ENCODE results near the gene C1orf174. TPM values are rescaled to one million over a fixed set of nuclear protein-coding genes. Genes with fewer than 3 reads are reported as not detected.

The C1orf174 gene
- total RNA-seq, 1 experiment from 2014 or later, result 21.1 TPM

DNA sequence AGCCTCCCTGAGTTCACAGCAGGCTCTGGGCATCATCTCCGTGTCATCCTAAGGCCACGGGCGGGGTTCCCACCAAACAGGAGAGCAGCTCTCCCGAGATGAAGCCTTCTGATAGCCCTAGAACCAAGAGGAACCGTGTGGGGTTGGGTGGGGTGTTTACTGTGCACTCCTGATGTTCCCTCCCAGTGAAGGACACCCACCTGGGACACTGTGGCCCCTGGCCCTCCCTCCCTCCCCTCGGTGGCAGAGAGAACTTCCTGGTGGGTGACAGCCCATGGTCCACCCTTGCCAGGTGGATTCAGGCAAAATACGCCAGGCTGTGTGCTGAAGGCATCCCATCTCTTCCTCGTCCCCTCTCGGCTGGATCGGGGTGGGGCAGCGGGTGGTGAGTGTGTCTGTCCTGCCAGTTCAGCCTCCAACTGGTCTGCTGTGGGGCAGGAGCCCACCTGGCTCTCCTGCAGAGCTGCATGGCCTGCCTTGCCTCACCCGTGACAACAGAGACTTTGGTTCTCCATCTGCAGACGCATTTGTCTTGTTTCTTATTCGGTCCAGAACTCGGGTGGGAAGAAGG is 15.6 kb upstream of the C1orf174 start:
- Histone ChIP-seq H2BK20ac (ENCODE audit: low read depth, low read length, poor library complexity, severe bottlenecking) (no peak overlapping the region), H4K8ac (replicated peaks; ENCODE audit: insufficient read length, low read depth, low read length) (no peak overlapping the region), H3K4me1 (ENCODE audit: insufficient read depth, low read length) (no peaks in the 10 kb centered on the region; the same call in 1 of the 2 replicates), H3K9me3 (ENCODE audit: control insufficient read depth, low read depth, low read length) (no peaks in the 10 kb centered on the region), H4K20me1 (ENCODE audit: control insufficient read depth, insufficient read depth, insufficient read length) (no peaks in the 10 kb centered on the region), H3K27me3 (ENCODE audit: insufficient read depth, low read length) (no peaks in the 10 kb centered on the region), H3K9ac (ENCODE audit: extremely low read depth, insufficient read length, low read length) (no peak overlapping the region), H3K18ac (ENCODE audit: insufficient read length, low read depth, low read length) (no peak overlapping the region), H3K79me2 (ENCODE audit: insufficient read depth, low read length) (no peaks in the 10 kb centered on the region), H2BK15ac (ENCODE audit: low read depth, low read length) (no peak overlapping the region), H2BK12ac (ENCODE audit: insufficient read length, low read depth, low read length) (no peak overlapping the region), H2AK5ac (ENCODE audit: insufficient read length, low read length) (no peak overlapping the region), H3T11ph (ENCODE audit: low read length) (no peak overlapping the region), H4K5ac (ENCODE audit: insufficient read length, low read depth, low read length) (no peak overlapping the region), H2AFZ (ENCODE audit: low read length) (no peak overlapping the region), H3K23ac (ENCODE audit: insufficient read length, low read depth, low read length) (no peak overlapping the region), H4K91ac (ENCODE audit: insufficient read length, low read depth, low read length) (no peak overlapping the region), H3K4me2 (ENCODE audit: insufficient read depth, insufficient read length, low read length) (no peak overlapping the region), H2BK5ac (ENCODE audit: insufficient read length, low read length) (no peak overlapping the region), H3K23me2 (ENCODE audit: insufficient read length, low read depth, low read length, poor library complexity, severe bottlenecking) (no peaks in the 10 kb centered on the region), H2BK120ac (ENCODE audit: low read depth, low read length, poor library complexity, severe bottlenecking) (no peak overlapping the region), H3K4ac (ENCODE audit: low read depth, low read length) (no peak overlapping the region), H3K79me1 (ENCODE audit: insufficient read depth, low read depth, low read length, poor library complexity, severe bottlenecking) (no peaks in the 10 kb centered on the region), H3K27ac (ENCODE audit: insufficient read length, low read depth, low read length) (no peak overlapping the region), H3K14ac (ENCODE audit: insufficient read depth, low read length) (no peak overlapping the region; the same call in 1 of the 2 replicates), H3K56ac (ENCODE audit: insufficient read length, low read depth, low read length) (no peak overlapping the region)
- peaks cover 0 to 2% (median 0%) of the 10 kb centered on the region in 3 experiments; a peak in 1 of 7 replicates for H3K36me3 Mint-ChIP-seq (ENCODE audit: insufficient read depth in 1 of 3, low read depth in 3 of 3)
- peaks cover 9 to 12% of the 10 kb centered on the region in 2 experiments for H3K4me1 Mint-ChIP-seq
- WGBS (ENCODE audit: extremely low coverage, insufficient read length, low lambda C conversion rate), result no CpG with 5 or more reads among the region's 15 CpGs
- H3K9me3 Mint-ChIP-seq, result peaks cover 2 to 3% of the 10 kb centered on the region in 2 experiments; a peak in 3 of 5 replicates
- H3K27me3 Mint-ChIP-seq (ENCODE audit: low read depth), result peaks cover 4% of the 10 kb centered on the region
- TF ChIP-seq, protein P1, sequence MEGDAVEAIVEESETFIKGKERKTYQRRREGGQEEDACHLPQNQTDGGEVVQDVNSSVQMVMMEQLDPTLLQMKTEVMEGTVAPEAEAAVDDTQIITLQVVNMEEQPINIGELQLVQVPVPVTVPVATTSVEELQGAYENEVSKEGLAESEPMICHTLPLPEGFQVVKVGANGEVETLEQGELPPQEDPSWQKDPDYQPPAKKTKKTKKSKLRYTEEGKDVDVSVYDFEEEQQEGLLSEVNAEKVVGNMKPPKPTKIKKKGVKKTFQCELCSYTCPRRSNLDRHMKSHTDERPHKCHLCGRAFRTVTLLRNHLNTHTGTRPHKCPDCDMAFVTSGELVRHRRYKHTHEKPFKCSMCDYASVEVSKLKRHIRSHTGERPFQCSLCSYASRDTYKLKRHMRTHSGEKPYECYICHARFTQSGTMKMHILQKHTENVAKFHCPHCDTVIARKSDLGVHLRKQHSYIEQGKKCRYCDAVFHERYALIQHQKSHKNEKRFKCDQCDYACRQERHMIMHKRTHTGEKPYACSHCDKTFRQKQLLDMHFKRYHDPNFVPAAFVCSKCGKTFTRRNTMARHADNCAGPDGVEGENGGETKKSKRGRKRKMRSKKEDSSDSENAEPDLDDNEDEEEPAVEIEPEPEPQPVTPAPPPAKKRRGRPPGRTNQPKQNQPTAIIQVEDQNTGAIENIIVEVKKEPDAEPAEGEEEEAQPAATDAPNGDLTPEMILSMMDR (conservative IDR thresholded peaks at IDR 0.05), result no peak
- no peak overlapping the region for H3K27ac Mint-ChIP-seq
- no peak overlapping the region for H3K4me3 Mint-ChIP-seq
- no peak for DNase-seq
